ENCODE measurements around the gene B3GALT6.

DNA sequence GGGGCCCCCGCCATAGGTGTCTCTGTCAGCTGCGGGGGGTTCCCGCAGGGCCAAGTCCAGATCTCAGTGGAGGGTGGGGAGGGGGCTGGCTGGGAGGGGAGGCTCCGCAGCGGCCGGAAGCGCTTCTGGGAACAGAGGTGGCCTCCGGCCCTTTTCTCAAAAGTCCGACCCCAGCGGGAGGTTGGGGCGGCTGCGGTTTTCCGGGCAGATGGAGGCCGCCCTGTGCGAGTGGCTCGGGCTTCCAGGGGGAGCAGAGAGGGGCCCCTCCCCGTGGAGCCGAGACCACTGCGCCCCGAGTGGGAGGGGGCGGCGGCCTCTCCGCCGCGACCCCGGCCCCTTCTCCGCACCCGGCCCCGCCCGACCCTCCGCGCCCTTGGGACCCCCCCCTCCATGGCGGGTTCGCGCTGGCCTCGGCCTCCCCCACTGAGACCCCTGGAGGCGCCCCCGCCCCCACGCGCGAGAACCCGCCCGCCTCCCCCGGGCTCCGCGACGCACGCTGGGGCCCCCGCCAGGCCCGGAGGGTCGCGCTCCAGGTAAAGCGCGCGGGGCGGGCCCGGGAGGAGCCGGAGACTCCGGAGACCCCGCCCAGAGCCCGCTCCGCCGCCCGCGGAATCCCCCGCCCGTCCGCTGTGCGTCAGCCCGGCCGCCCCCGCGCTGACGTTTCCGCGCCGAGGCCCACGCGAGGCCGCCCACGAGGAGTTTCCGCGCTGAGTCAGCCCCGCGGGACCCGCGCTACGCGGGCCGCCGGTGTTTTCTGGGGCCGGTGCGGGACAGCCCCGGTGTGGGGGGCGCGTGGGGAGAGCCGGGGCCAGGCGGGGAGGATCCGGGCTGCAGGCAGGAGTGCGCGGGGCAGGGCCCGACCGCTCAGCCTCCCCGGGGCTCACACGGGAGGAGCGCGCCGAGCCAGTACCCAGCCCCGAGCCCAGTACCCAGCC, 30.9 kb upstream of the B3GALT6 start:
- TF ChIP-seq, protein P1, sequence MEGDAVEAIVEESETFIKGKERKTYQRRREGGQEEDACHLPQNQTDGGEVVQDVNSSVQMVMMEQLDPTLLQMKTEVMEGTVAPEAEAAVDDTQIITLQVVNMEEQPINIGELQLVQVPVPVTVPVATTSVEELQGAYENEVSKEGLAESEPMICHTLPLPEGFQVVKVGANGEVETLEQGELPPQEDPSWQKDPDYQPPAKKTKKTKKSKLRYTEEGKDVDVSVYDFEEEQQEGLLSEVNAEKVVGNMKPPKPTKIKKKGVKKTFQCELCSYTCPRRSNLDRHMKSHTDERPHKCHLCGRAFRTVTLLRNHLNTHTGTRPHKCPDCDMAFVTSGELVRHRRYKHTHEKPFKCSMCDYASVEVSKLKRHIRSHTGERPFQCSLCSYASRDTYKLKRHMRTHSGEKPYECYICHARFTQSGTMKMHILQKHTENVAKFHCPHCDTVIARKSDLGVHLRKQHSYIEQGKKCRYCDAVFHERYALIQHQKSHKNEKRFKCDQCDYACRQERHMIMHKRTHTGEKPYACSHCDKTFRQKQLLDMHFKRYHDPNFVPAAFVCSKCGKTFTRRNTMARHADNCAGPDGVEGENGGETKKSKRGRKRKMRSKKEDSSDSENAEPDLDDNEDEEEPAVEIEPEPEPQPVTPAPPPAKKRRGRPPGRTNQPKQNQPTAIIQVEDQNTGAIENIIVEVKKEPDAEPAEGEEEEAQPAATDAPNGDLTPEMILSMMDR (IDR thresholded peaks at IDR 0.05): no peak
- no peak for TF ChIP-seq POLR2A (IDR thresholded peaks at IDR 0.05)

Measured in body of pancreas (tissue), 4 donors.